ENCODE measurements around the gene LBHD2. TPM values are rescaled to one million over a fixed set of nuclear protein-coding genes. Genes with fewer than 3 reads are reported as not detected.

The LBHD2 gene
- total and polyA plus RNA-seq, 2 of the 13 experiments (the other 11 are each of a cell fraction or from before 2014, with no cell fraction given) = 0.67 to 1.00 TPM

DNA sequence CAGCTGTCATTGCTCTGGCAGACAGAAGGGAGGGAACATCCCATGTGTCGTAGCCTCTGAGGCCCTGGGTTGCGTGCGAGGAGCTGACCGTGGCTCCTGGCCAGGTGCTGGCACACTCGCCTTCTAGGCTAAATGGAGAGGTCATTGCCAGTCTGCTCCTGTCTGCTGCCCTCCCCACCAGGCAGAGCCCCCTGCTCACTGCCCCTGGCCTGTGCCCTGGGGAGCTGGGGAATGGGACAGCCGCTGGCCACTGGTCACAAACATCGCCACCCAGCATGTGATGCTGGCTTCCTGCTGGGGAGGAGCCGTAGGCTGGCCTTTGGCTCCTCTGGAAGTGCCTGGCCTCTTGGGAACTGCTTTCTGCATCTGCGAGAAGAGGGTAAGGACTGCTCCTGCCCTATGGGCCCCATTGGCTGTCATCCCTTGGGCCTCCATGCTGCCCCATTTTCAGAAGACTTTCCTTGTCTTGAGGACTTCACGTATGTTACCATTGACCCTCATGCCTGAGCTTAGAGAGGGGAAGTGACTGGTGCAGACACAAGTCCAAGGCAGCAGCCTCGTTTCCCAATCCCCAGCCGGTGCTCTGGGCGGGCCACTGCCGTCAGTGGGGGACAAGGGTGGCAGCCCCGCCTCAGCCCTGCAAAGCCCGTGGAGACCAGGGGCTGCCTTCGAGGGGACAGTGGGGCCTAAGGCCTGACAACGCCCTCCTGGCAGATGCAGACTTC lies 37.3 kb downstream of the LBHD2 start (continued):
- TF ChIP-seq, protein P1, sequence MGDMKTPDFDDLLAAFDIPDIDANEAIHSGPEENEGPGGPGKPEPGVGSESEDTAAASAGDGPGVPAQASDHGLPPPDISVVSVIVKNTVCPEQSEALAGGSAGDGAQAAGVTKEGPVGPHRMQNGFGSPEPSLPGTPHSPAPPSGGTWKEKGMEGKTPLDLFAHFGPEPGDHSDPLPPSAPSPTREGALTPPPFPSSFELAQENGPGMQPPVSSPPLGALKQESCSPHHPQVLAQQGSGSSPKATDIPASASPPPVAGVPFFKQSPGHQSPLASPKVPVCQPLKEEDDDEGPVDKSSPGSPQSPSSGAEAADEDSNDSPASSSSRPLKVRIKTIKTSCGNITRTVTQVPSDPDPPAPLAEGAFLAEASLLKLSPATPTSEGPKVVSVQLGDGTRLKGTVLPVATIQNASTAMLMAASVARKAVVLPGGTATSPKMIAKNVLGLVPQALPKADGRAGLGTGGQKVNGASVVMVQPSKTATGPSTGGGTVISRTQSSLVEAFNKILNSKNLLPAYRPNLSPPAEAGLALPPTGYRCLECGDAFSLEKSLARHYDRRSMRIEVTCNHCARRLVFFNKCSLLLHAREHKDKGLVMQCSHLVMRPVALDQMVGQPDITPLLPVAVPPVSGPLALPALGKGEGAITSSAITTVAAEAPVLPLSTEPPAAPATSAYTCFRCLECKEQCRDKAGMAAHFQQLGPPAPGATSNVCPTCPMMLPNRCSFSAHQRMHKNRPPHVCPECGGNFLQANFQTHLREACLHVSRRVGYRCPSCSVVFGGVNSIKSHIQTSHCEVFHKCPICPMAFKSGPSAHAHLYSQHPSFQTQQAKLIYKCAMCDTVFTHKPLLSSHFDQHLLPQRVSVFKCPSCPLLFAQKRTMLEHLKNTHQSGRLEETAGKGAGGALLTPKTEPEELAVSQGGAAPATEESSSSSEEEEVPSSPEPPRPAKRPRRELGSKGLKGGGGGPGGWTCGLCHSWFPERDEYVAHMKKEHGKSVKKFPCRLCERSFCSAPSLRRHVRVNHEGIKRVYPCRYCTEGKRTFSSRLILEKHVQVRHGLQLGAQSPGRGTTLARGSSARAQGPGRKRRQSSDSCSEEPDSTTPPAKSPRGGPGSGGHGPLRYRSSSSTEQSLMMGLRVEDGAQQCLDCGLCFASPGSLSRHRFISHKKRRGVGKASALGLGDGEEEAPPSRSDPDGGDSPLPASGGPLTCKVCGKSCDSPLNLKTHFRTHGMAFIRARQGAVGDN (CRISPR knock-in tag; IDR thresholded peaks at IDR 0.05) = peak; percentile 74
- TF ChIP-seq AGO1 (IDR thresholded peaks at IDR 0.05; ENCODE audit: low read depth, low read length, poor library complexity, severe bottlenecking) (no peak), ZNF292 (CRISPR knock-in tag; IDR thresholded peaks at IDR 0.05; ENCODE audit: borderline replicate concordance, low read depth) (no peak), SALL1 (CRISPR knock-in tag; IDR thresholded peaks at IDR 0.05) (no peak), NR3C1 (CRISPR knock-in tag; IDR thresholded peaks at IDR 0.05) (no peak), CHD2 (IDR thresholded peaks at IDR 0.05; ENCODE audit: low read depth, low read length) (no peak), ZSCAN9 (CRISPR knock-in tag; IDR thresholded peaks at IDR 0.05; ENCODE audit: borderline replicate concordance) (no peak), ZNF556 (CRISPR knock-in tag; IDR thresholded peaks at IDR 0.05; ENCODE audit: borderline replicate concordance) (no peak), ZFP82 (CRISPR knock-in tag; IDR thresholded peaks at IDR 0.05; ENCODE audit: borderline replicate concordance) (no peak), RXRB (CRISPR knock-in tag; IDR thresholded peaks at IDR 0.05; ENCODE audit: borderline replicate concordance) (no peak), KLF11 (CRISPR knock-in tag; IDR thresholded peaks at IDR 0.05) (no peak), NFRKB (IDR thresholded peaks at IDR 0.05) (no peak), NCOA1 (CRISPR knock-in tag; IDR thresholded peaks at IDR 0.05) (no peak), ZNF263 (CRISPR knock-in tag; IDR thresholded peaks at IDR 0.05) (0 out of 2 replicates have a peak, but pooled peaks have one; percentile 9), ZNF256 (CRISPR knock-in tag; conservative IDR thresholded peaks at IDR 0.05) (no peak), ZNF615 (CRISPR knock-in tag; IDR thresholded peaks at IDR 0.05; ENCODE audit: borderline replicate concordance) (no peak)
- TF ChIP-seq, protein P2, sequence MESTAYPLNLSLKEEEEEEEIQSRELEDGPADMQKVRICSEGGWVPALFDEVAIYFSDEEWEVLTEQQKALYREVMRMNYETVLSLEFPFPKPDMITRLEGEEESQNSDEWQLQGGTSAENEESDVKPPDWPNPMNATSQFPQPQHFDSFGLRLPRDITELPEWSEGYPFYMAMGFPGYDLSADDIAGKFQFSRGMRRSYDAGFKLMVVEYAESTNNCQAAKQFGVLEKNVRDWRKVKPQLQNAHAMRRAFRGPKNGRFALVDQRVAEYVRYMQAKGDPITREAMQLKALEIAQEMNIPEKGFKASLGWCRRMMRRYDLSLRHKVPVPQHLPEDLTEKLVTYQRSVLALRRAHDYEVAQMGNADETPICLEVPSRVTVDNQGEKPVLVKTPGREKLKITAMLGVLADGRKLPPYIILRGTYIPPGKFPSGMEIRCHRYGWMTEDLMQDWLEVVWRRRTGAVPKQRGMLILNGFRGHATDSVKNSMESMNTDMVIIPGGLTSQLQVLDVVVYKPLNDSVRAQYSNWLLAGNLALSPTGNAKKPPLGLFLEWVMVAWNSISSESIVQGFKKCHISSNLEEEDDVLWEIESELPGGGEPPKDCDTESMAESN (CRISPR knock-in tag; conservative IDR thresholded peaks at IDR 0.05) = no peak
- TF ChIP-seq, protein P3, sequence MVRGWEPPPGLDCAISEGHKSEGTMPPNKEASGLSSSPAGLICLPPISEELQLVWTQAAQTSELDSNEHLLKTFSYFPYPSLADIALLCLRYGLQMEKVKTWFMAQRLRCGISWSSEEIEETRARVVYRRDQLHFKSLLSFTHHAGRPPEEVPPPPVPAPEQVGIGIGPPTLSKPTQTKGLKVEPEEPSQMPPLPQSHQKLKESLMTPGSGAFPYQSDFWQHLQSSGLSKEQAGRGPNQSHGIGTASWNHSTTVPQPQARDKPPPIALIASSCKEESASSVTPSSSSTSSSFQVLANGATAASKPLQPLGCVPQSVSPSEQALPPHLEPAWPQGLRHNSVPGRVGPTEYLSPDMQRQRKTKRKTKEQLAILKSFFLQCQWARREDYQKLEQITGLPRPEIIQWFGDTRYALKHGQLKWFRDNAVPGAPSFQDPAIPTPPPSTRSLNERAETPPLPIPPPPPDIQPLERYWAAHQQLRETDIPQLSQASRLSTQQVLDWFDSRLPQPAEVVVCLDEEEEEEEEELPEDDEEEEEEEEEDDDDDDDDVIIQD (CRISPR knock-in tag; IDR thresholded peaks at IDR 0.05; ENCODE audit: low read depth) = no peak
- TF ChIP-seq, protein P4, sequence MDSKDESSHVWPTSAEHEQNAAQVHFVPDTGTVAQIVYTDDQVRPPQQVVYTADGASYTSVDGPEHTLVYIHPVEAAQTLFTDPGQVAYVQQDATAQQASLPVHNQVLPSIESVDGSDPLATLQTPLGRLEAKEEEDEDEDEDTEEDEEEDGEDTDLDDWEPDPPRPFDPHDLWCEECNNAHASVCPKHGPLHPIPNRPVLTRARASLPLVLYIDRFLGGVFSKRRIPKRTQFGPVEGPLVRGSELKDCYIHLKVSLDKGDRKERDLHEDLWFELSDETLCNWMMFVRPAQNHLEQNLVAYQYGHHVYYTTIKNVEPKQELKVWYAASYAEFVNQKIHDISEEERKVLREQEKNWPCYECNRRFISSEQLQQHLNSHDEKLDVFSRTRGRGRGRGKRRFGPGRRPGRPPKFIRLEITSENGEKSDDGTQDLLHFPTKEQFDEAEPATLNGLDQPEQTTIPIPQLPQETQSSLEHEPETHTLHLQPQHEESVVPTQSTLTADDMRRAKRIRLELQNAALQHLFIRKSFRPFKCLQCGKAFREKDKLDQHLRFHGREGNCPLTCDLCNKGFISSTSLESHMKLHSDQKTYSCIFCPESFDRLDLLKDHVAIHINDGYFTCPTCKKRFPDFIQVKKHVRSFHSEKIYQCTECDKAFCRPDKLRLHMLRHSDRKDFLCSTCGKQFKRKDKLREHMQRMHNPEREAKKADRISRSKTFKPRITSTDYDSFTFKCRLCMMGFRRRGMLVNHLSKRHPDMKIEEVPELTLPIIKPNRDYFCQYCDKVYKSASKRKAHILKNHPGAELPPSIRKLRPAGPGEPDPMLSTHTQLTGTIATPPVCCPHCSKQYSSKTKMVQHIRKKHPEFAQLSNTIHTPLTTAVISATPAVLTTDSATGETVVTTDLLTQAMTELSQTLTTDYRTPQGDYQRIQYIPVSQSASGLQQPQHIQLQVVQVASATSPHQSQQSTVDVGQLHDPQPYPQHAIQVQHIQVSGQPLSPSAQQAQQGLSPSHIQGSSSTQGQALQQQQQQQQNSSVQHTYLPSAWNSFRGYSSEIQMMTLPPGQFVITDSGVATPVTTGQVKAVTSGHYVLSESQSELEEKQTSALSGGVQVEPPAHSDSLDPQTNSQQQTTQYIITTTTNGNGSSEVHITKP (CRISPR knock-in tag; IDR thresholded peaks at IDR 0.05; ENCODE audit: low read depth) = no peak
